ENCODE measurements around the gene IL31. TPM values are rescaled to one million over a fixed set of nuclear protein-coding genes. Genes with fewer than 3 reads are reported as not detected.
"Not testable (repeated sequence)": the region's sequence is repeated elsewhere in the genome, so short reads cannot be mapped to it uniquely, and the experiment has no call there.

IL31 gene
- total RNA-seq, 1 donor from 2014 or later = not detected

- peaks cover 7% of the 10 kb centered on the region for H3K4me1 Mint-ChIP-seq (ENCODE audit: low read depth)
- H3K27ac Mint-ChIP-seq (ENCODE audit: unreplicated experiment) = no peak overlapping the region
- no peak overlapping the region for H3K4me3 Mint-ChIP-seq (ENCODE audit: unreplicated experiment)
- no peak for DNase-seq (ENCODE audit: low spot score)
- H3K27me3 Mint-ChIP-seq (ENCODE audit: low read depth) = no peaks in the 10 kb centered on the region
- TF ChIP-seq CTCF (IDR thresholded peaks at IDR 0.05) = no peak
- no peaks in the 10 kb centered on the region for H3K9me3 Mint-ChIP-seq (ENCODE audit: low read depth)
- no peaks in the 10 kb centered on the region for H3K36me3 Mint-ChIP-seq (ENCODE audit: low read depth)
Measured at GRCh38 chr12:122184517-122184916, 10.5 kb upstream of the IL31 start.

- peaks cover 7% of the 10 kb centered on the region for H3K4me1 Mint-ChIP-seq (ENCODE audit: low read depth)
- no peak for DNase-seq (ENCODE audit: low spot score)
- H3K36me3 Mint-ChIP-seq (ENCODE audit: low read depth) = peaks cover 1% of the 10 kb centered on the region
- H3K27me3 Mint-ChIP-seq (ENCODE audit: low read depth) = no peaks in the 10 kb centered on the region
- peak overlapping the region; percentile 70 for H3K4me3 Mint-ChIP-seq (ENCODE audit: unreplicated experiment)
- no peaks in the 10 kb centered on the region for H3K9me3 Mint-ChIP-seq (ENCODE audit: low read depth)
- no peak for TF ChIP-seq CTCF (IDR thresholded peaks at IDR 0.05)
- no peak overlapping the region for H3K27ac Mint-ChIP-seq (ENCODE audit: unreplicated experiment)
Measured at GRCh38 chr12:122183588-122183940, 9.5 kb upstream of the IL31 start.

- Mint-ChIP-seq H3K27ac (ENCODE audit: unreplicated experiment) (no peak within 1 kb of the TSS), H3K9me3 (ENCODE audit: low read depth) (no peaks in the 10 kb centered on the region), H3K36me3 (ENCODE audit: low read depth) (peaks cover 1% of the 10 kb centered on the region), H3K27me3 (ENCODE audit: low read depth) (no peaks in the 10 kb centered on the region), H3K4me1 (ENCODE audit: low read depth) (peaks cover 7% of the 10 kb centered on the region), H3K4me3 (ENCODE audit: unreplicated experiment) (peak within 1 kb of the TSS; percentile 70)
- no peak for TF ChIP-seq CTCF (IDR thresholded peaks at IDR 0.05)
- DNase-seq (ENCODE audit: low spot score) = no peak
Measured at GRCh38 chr12:122182887-122183587, 9.0 kb upstream of the IL31 start, which contains the start of gene LRRC43. Gene LRRC43 (plus strand): TSS chr12:122183123. CDS start chr12:122183145, 22 bp downstream.

GRCh38 chr12:122176473-122176872, 2.5 kb upstream of the IL31 start:
- not testable (repeated sequence) for H3K27me3 Mint-ChIP-seq (ENCODE audit: low read depth); H3K4me1 Mint-ChIP-seq (ENCODE audit: low read depth); H3K36me3 Mint-ChIP-seq (ENCODE audit: low read depth); H3K9me3 Mint-ChIP-seq (ENCODE audit: low read depth); H3K4me3 Mint-ChIP-seq (ENCODE audit: unreplicated experiment); DNase-seq (ENCODE audit: low spot score); H3K27ac Mint-ChIP-seq (ENCODE audit: unreplicated experiment)

- no peaks in the 10 kb centered on the region for H3K4me1 Mint-ChIP-seq (ENCODE audit: low read depth)
- H3K27me3 Mint-ChIP-seq (ENCODE audit: low read depth) = no peaks in the 10 kb centered on the region
- TF ChIP-seq CTCF (IDR thresholded peaks at IDR 0.05) = no peak
- H3K36me3 Mint-ChIP-seq (ENCODE audit: low read depth) = no peaks in the 10 kb centered on the region
- H3K27ac Mint-ChIP-seq (ENCODE audit: unreplicated experiment) = no peak overlapping the region
- DNase-seq (ENCODE audit: low spot score) = no peak
- H3K4me3 Mint-ChIP-seq (ENCODE audit: unreplicated experiment) = no peak overlapping the region
- H3K9me3 Mint-ChIP-seq (ENCODE audit: low read depth) = no peaks in the 10 kb centered on the region
Measured at GRCh38 chr12:122172262-122172939, 1.6 kb downstream of the IL31 start.

Measured in chondrocyte (in vitro differentiated cells).